ENCODE results near the gene OGDH. TPM values are rescaled to one million over a fixed set of nuclear protein-coding genes. Genes with fewer than 3 reads are reported as not detected.

Gene OGDH
- polyA plus RNA-seq, 4 donors = 79.7 to 95.5 (median 87.9) TPM

DNA sequence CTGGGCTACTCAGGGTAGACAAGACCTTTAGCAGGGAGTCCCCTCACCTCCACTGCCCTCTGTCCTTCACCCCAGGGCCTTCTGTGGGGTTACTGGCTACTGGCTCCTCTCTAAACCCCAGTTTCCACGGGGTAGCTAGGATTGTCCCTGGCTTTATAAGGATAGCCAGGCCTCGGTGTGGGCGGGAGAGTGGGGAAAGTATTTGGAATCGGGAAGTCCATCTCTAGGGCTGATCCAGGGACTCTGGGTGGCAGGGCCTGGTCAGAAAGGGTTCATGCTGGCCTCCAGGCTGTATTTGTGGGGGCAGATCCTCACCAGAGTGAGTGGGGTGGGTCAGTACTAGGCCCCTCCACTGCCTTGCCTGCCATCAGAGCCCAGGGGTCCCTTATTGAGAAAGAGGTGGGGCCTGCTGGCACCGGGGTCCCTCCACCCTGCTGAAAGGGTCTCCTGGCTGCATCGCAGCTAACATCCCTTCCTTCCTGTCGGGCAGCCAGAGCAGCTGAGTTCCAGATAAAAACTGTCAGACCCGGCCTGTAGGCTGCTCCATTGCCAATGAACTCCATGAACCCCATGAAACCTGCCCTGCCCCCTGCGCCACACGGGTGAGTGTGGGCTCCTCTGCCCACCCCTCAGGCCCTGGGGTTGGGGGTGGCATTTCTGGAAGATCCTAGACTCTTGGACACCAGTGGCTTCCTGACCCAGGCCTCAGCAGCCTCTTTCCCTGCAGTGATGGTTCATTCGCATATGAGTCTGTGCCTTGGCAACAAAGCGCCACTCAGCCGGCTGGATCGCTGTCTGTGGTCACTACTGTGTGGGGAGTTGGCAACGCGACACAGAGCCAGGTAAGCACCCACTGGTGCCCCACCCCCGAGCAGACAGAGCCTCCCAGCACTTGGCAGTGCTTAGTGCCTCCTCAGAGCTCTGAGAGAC is 149.5 kb downstream of the OGDH start:
- no peak for DNase-seq (ENCODE audit: low read depth in 4 of 4, low spot score in 2 of 4)

DNA sequence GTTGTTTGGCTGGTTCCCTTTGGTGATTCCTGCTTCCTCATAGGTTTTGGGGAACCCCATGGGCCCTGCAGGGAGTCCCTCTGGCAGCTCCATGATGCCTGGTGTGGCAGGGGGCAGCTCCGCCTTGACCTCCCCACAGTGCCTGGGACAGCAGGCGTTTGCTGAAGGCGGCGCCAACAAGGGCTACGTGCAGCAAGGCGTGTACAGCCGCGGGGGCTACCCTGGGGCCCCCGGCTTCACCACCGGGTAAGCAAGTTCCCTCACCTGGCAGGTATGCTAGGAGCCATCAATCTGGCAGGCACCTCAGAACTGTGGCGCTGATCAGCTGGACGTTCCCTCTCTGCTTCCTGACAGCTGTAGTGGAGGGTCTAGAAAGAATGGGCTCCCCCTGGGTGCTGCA is 150.5 kb downstream of the OGDH start:
- DNase-seq (ENCODE audit: low read depth in 4 of 4, low spot score in 2 of 4) = no peak

GRCh38 chr7:44757311-44757710 is 150.9 kb downstream of the OGDH start:
- DNase-seq (ENCODE audit: low read depth in 4 of 4, low spot score in 2 of 4) = no peak

GRCh38 chr7:44757739-44758138 is 151.3 kb downstream of the OGDH start:
- DNase-seq (ENCODE audit: low read depth in 4 of 4, low spot score in 2 of 4) = no peak

Other genes starting within 250 kb of the OGDH start
- 10 to 100 TPM; 86.0 to 93.7 (median 91.2) TPM for gene NUDCD3, start 116.0 kb upstream of the OGDH start, polyA plus RNA-seq (ENCODE audit: insufficient read length in 4 of 4)
- gene NPC1L1, start 65.3 kb upstream of the OGDH start, polyA plus RNA-seq (ENCODE audit: insufficient read length in 4 of 4) = 1 to 10 TPM; 2.3 to 3.5 (median 2.8) TPM
- gene DDX56, start 32.7 kb upstream of the OGDH start, polyA plus RNA-seq (ENCODE audit: insufficient read length in 4 of 4) = 100 to 1,000 TPM in 2 of 4 donors, 10 to 100 TPM in 2; 73.1 to 123 (median 98.7) TPM
- 100 to 1,000 TPM; 128 to 176 (median 150) TPM for gene TMED4, start 24.4 kb upstream of the OGDH start, polyA plus RNA-seq (ENCODE audit: insufficient read length in 4 of 4)
- 100 to 1,000 TPM in 1 of 4 donors, 10 to 100 TPM in 3; 38.2 to 119 (median 72.4) TPM for gene ZMIZ2, start 142.2 kb downstream of the OGDH start, polyA plus RNA-seq (ENCODE audit: insufficient read length in 4 of 4)
- gene PPIA, start 190.1 kb downstream of the OGDH start, polyA plus RNA-seq (ENCODE audit: insufficient read length in 4 of 4) = 1,000 to 10,000 TPM; 1,131 to 1,465 (median 1,320) TPM
- 100 to 1,000 TPM; 226 to 259 (median 239) TPM for gene H2AZ2, start 241.5 kb downstream of the OGDH start, polyA plus RNA-seq (ENCODE audit: insufficient read length in 4 of 4)

Measured in left renal cortex interstitium (tissue), 4 donors.